HG02610 (cell line): ENCODE data around the gene ACTN4.

Experiments used
- ATAC-seq: cut with Tn5 transposase; IDR thresholded peaks from one replicate; pipeline ENCODE4 v1.9.1; 2021; ENCODE audit warnings: mild to moderate bottlenecking, moderate library complexity; ENCODE audit not compliant: unreplicated experiment

ACTN4 gene

DNA sequence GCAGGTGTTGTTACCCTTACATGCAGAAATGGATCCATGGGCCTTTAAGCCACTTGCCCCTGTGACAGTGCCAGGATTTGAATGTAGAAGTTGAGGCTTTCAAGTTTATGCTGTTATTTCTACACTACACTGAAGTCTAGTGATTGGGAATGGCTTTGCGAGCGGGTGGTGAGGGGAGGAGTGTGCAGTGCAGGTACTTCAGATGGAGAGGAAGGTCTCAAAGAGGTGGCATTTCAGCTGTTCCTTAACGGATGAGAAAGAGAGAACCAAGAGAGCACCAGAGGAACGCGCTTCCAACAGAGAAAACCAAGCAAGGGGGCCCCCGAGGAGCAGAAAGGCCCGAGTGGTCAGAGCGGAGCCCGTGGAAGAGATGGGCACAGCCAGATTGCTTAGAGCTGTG is 13.3 kb downstream of the ACTN4 start:
- ATAC-seq: no peak

- no peak for ATAC-seq
Observed at GRCh38 chr19:38661136-38661535, 13.7 kb downstream of the ACTN4 start.

GRCh38 chr19:38661996-38662395 is 14.5 kb downstream of the ACTN4 start:
- no peak for ATAC-seq

DNA sequence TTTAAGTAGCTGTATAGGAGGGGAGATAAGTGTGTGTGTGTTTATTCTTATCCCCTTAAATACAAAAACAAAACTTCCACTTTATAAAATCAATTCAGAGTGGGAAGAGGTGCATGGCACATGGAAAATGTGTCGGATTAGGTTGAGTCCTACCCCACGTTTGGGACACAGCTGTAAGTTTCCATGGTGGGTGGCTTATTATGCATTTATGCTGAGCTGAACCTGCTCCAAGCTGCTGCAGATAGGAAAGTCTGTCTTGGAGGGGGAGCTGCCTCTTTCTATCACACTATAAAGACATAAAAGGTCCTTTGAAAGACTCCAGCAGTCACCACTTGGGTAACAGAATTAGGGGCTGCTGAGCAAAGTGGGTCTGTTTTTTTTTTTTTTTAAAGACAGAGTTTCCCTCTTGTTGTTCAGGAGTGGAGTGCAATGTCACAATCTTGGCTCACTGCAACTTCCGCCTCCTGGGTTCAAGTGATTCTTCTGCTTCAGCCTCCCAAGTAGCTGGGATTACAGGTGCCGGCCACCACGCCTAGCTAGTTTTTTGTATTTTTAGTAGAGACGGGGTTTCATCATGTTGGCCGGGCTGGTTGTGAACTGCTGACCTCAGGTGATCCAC is 15.2 kb downstream of the ACTN4 start:
- no peak for ATAC-seq

GRCh38 chr19:38663156-38663651 is 15.8 kb downstream of the ACTN4 start:
- ATAC-seq: no peak

- ATAC-seq: no peak
Observed at GRCh38 chr19:38663957-38664502, 16.6 kb downstream of the ACTN4 start.

GRCh38 chr19:38664503-38665211 is 17.2 kb downstream of the ACTN4 start:
- ATAC-seq: no peak

DNA sequence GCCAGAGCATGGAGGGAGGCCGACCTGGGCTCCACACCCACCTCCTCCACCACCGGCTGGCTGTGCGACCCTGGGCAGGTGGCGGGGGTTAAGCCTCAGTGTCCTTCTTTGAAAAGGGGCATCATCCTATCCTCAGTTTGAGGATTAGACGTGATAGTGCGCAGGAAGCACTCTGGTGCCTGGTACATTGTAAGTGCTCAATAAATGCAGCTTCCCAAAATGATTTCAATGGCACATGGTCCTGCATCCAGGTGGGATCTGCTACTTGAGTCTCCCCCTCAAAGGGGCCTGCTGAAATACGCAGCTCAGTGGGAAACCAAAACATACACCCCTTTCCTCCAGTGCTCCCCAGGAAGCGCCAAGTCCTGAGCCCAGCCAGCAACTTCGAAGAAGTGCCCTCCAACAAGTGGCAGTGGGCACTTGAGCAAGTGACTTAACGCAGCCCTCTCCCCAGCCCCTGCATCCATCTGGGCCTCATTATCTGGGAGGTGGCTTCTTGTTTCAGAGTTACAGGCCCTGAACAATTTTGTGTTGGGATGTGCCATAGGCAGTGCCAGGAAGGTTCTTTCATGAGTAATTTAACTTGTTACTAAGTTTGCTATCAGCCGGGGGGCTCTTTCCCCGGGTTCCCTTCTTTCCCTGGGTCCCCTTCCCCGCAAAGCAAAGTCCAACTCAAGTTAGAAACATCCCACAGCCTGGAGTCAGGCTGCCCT is 17.9 kb downstream of the ACTN4 start:
- no peak for ATAC-seq

DNA sequence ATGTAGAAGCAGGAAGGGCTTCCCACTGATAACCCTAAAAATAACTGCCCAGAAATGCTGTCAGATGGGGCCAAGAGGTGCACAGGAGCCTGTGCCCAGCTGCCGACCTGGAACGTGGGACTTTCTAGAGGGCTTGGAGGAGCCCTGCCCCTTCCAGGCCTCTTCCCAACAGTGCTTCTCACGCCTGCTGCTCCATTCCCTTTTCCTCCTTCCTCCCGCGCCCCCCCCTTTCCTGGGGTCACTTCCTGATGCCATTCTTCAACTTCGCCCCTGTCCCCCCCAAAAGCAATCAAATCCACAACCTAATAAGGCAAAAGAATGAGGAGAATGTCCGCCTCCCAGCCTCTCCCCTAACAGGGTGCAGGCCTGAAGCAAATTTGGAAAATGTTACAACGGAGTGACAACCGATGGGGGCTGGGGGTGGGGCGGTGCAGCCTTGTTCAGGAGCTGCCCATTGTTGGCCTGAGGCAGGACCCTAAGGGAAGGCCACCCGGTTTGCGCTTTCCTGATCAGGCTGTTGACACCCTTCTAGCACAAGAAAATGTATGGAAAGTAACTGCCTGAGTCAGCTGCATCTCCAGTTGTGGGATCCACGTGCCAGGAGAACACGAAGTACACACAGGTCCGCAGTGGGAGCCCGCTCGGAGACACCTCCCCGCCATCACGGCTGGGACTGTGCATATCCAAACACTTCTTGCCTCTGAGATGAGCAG is 18.7 kb downstream of the ACTN4 start:
- ATAC-seq: no peak

- no peak for ATAC-seq
Observed at GRCh38 chr19:38666663-38667511, 19.4 kb downstream of the ACTN4 start.

GRCh38 chr19:38667661-38668171 is 20.3 kb downstream of the ACTN4 start:
- ATAC-seq: no peak

DNA sequence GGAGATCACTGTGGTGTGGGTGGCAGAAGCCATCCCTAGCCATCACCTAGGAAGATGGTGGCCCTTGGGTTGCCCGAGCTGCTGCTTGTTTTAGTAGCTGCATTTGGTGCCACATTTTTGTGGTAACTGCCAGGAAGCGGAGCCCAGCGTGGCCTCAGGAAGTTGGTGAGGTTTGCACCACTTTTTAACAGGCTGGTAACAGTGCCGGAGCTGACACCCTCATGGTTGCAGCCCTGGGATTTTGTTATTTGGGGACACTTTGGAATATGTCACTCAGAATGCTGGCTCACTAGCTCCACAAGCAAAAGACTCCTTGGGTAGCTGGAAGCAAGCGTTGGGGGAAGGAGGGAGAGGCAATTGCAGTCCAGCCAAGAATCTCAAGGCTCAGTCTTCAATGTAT is 22.1 kb downstream of the ACTN4 start:
- ATAC-seq: no peak

- ATAC-seq: no peak
Observed at GRCh38 chr19:38670921-38671398, 23.5 kb downstream of the ACTN4 start.

DNA sequence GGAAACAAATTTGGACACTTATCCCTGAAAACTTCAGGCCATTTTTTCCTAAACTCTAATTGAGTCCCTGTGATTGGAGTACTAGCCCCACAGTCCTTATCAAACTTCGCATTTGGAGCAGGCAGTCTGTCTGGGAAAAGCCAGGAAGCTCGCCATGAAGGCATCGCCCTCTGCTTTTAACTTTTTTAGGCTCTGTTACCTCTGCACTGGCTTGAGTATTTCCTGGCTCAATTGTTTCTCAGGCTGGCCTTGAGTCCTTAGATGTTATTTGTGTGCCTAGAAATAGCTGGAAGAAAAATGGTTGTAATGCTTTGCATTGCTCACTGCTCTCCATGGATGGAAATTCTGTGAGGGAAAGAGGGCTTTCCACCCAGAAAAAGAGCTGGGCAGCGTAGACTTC is 24.2 kb downstream of the ACTN4 start:
- no peak for ATAC-seq

DNA sequence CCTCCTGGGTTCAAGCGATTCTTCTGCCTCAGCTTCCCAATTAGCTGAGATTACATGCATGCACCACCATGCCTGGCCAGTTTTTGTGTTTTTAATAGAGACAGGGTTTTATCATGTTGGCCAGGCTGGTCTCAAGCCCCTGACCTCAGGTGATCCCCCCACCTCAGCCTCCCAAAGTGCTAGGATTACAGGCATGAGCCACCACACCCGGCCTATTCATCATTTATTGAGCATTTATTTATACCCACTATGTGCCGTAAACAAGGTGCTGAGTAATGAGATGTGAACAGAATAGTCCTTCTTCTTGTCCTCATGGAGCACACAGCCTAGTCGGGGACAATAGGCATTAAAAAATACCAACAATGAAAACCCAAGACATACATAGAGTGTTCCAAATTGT is 25.6 kb downstream of the ACTN4 start:
- no peak for ATAC-seq

- ATAC-seq: no peak
Observed at GRCh38 chr19:38674388-38675171, 27.1 kb downstream of the ACTN4 start.

DNA sequence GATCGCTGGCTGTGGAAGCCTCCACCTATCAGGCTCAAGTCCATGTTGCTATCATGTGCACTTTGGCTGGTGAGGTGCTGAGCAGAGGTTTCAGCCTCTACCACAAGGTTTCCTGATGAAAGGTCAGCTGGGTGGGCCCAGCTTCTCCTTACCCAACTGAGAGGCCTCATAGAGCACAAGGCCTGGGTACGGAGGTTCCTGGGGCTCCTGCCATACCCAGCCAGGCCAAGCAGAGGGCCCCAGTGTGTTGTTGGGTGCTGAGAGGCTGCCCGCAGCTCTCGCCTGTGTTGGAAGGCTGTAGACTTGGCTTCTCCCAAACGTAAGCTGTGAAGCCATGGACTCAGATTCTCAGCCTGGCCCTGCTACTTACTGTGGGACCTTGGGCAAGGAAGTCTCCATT is 28.2 kb downstream of the ACTN4 start:
- no peak for ATAC-seq

GRCh38 chr19:38676023-38676877 is 28.8 kb downstream of the ACTN4 start:
- no peak for ATAC-seq
